Measurements from ENCODE around the gene ZNF14. TPM values are rescaled to one million over a fixed set of nuclear protein-coding genes. Genes with fewer than 3 reads are reported as not detected.

The ZNF14 gene
- total RNA-seq, 1 donor from 2014 or later = 3.4 TPM

DNA sequence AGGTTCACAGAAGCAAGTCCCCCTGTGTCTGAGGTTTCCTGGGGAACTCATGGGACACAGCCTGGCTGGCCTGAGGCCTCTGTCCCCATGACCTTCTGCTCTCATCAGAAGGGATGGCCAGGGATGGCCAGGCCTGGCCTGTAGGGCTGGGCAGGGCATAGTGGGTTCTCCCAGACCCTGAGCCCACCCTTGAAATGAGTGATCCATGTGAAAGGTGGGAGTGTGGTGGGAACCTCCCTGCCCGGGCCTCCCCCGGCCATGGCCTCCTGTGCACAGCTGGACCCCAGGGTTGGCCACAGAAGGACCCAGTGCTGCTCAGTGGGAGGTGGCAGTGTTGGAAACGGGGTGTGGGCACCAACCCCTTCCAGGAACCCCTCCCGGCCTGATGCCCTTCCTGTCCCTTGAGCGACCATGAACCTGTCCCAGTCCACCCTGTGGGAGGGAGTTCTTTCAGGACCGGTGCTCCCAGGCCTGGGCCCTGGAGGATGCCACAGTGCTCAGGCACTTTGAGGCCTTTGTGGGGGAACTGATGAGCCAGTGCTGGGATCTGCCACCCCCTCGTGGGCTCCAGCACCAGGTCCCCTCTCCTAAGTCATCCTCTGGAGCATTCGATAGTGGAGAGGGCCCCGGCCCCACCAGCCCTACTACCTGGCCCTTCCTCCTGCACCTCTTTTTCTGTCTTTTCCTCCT is 15.5 kb upstream of the ZNF14 start:
- TF ChIP-seq, protein P1, sequence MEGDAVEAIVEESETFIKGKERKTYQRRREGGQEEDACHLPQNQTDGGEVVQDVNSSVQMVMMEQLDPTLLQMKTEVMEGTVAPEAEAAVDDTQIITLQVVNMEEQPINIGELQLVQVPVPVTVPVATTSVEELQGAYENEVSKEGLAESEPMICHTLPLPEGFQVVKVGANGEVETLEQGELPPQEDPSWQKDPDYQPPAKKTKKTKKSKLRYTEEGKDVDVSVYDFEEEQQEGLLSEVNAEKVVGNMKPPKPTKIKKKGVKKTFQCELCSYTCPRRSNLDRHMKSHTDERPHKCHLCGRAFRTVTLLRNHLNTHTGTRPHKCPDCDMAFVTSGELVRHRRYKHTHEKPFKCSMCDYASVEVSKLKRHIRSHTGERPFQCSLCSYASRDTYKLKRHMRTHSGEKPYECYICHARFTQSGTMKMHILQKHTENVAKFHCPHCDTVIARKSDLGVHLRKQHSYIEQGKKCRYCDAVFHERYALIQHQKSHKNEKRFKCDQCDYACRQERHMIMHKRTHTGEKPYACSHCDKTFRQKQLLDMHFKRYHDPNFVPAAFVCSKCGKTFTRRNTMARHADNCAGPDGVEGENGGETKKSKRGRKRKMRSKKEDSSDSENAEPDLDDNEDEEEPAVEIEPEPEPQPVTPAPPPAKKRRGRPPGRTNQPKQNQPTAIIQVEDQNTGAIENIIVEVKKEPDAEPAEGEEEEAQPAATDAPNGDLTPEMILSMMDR (IDR thresholded peaks at IDR 0.05) = no peak
- no peaks in the 10 kb centered on the region for H3K4me1 Mint-ChIP-seq (ENCODE audit: low read depth)

DNA sequence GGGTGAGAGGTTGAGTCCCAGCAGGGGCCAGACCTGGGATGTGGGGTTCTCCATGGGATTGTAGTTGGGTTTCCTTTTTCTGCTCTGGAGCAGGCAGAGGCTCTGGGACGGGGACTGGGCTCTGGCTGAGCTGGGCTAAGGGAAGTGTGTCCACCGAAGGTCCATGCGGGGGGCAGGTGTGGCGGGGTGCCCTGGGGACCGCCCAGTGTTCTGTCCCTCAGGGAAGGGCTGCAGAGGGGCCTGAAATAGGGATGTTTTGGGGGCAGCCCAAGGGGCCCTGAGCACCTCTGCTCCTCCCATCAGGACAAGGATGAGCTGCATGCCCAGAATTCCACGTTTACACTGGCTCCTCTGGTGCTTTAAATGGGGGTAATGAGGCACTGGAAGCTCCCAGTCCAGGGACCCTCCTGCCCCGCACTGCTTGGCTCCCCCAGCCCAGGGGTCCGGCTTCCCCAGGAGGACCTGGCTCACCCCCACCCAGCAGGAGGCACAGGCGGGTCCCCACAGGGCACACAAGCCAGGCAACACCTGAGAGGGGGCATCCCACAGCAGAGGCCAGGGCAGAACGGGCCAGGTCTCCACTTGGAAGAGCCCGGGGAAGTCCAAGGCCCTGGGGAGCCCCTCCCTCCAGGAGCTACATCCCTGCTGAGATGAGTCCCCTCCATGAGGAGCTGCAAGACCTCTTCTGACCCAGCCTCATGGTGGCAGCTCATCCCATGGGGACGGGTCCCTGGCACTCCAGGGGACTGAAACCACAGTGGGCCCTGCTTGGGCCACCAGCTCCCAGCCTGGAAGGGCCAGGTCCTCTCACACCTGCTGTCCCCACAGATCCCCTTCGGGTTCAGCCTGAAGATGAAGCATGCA is 14.7 kb upstream of the ZNF14 start:
- Mint-ChIP-seq H3K4me3 (ENCODE audit: unreplicated experiment) (no peak overlapping the region), H3K27me3 (ENCODE audit: low read depth) (no peaks in the 10 kb centered on the region), H3K9me3 (ENCODE audit: low read depth) (peaks cover 17% of the 10 kb centered on the region), H3K36me3 (ENCODE audit: low read depth) (no peaks in the 10 kb centered on the region), H3K27ac (ENCODE audit: unreplicated experiment) (no peak overlapping the region), H3K4me1 (ENCODE audit: low read depth) (no peaks in the 10 kb centered on the region)
- DNase-seq (ENCODE audit: low spot score) = peak; percentile 91
- TF ChIP-seq, protein P1 (IDR thresholded peaks at IDR 0.05) = no peak

More for the DNA sequence above, 15.5 kb upstream of the ZNF14 start:
- no peak overlapping the region for H3K27ac Mint-ChIP-seq (ENCODE audit: unreplicated experiment)
- H3K36me3 Mint-ChIP-seq (ENCODE audit: low read depth) = no peaks in the 10 kb centered on the region
- H3K4me3 Mint-ChIP-seq (ENCODE audit: unreplicated experiment) = no peak overlapping the region
- H3K9me3 Mint-ChIP-seq (ENCODE audit: low read depth) = peaks cover 19% of the 10 kb centered on the region
- DNase-seq (ENCODE audit: low spot score) = no peak
- no peaks in the 10 kb centered on the region for H3K27me3 Mint-ChIP-seq (ENCODE audit: low read depth)

DNA sequence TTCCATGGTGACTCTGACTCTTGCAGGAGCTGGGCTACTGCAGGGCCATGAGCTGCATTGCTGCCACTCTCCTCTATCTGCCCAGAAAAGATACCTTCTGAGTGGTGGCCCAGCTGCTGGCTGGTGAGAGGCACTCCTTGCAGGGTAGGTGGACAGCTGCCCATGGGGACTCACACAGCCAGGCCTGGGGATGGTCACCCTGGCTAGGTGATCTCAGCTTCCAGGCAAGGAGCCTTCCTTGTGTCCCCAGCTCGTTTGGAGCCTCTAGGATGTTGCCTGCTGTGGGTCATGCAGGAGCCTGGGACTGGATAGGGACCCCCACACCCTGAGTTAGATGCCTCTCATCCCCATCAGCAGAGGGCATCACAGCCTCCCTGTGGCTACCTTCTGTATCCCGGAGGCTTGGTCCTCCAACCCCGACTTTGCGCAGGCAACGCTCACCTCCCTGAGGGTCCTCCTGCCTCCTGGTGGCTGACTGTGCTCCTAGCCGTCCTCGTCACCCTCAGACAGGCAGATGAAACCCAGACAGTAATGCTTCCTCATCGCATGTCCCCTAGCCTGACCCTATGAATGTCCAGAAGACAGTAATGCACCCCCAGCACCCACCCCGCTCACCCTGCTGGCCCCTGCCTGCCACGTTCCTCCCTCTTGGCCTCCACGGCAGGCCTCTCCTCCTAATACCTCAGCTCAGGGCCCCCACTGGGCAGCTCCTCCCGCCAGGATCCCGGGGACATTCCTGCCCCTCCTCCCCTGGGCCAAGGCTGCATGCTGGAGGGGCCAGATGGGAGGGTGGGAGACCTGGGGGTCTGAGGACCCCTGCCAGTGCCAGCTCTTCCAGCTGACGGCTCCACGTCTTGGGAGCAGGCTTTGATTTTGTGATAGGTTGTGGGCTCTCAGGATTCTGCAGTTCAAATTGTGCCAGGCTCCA is 13.6 kb upstream of the ZNF14 start:
- H3K27ac Mint-ChIP-seq (ENCODE audit: unreplicated experiment) = no peak overlapping the region
- TF ChIP-seq, protein P1 (IDR thresholded peaks at IDR 0.05) = no peak
- DNase-seq (ENCODE audit: low spot score) = no peak
- no peaks in the 10 kb centered on the region for H3K36me3 Mint-ChIP-seq (ENCODE audit: low read depth)
- no peak overlapping the region for H3K4me3 Mint-ChIP-seq (ENCODE audit: unreplicated experiment)
- no peaks in the 10 kb centered on the region for H3K27me3 Mint-ChIP-seq (ENCODE audit: low read depth)
- H3K9me3 Mint-ChIP-seq (ENCODE audit: low read depth) = peaks cover 14% of the 10 kb centered on the region
- no peaks in the 10 kb centered on the region for H3K4me1 Mint-ChIP-seq (ENCODE audit: low read depth)

DNA sequence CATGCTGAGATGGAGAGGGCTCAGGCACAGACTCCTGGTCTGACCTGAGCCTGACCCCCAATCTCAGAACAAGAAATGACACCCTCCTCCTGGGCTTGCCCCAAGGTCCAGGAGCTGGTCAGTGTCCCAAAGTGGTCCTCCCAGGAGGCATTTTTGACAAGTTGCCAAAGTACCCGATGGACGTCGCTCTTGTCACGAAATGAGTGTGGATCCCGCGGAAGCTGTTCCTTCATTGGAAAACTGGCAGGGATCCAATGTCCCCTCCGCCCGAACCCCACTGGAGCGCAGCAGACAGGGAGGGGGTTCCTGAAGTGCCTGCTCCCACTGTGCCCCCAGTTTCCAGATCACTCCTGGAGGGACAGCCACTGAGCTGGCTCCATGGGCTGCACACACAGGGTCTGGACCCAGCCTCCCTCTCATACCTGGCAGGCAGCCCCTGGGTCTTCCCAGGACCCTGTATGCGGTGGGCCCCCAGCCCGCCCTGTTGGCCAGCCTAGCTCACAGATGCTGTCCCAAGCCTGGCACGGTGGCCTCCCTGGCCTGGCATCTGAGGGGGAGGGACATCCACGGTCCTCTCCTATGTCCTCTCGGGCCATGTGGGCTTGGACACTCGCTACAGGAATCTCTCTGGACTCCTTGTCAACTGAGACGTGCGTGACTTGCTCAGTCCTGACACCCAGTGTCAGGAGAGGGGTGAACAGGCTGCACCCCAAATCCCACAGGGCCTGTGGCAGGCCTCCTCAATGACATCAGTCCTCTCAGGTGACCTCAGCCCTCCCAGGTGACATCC is 12.8 kb upstream of the ZNF14 start:
- H3K36me3 Mint-ChIP-seq (ENCODE audit: low read depth) = peaks cover 1% of the 10 kb centered on the region
- TF ChIP-seq, protein P1 (IDR thresholded peaks at IDR 0.05) = no peak
- no peak overlapping the region for H3K27ac Mint-ChIP-seq (ENCODE audit: unreplicated experiment)
- H3K9me3 Mint-ChIP-seq (ENCODE audit: low read depth) = peaks cover 16% of the 10 kb centered on the region
- no peaks in the 10 kb centered on the region for H3K27me3 Mint-ChIP-seq (ENCODE audit: low read depth)
- DNase-seq (ENCODE audit: low spot score) = no peak
- no peaks in the 10 kb centered on the region for H3K4me1 Mint-ChIP-seq (ENCODE audit: low read depth)
- no peak overlapping the region for H3K4me3 Mint-ChIP-seq (ENCODE audit: unreplicated experiment)

Data from chondrocyte (in vitro differentiated cells).